Measurements from ENCODE around the gene HBE1. TPM values are rescaled to one million over a fixed set of nuclear protein-coding genes. Genes with fewer than 3 reads are reported as not detected.

Gene HBE1
- total and polyA plus RNA-seq, 2 of the 8 experiments (the other 6 are each of a cell fraction or from before 2014, with no cell fraction given) = 0.39 TPM; not detected in 1

GRCh38 chr11:5283086-5283485, 13.3 kb upstream of the HBE1 start:
- 0 out of 2 replicates have a peak, but pooled peaks cover 2% of the 10 kb centered on the region for H3K79me1 ChIP-seq (ENCODE audit: low read depth, low read length)
- no peak overlapping the region for H3K9ac ChIP-seq (replicated peaks in 1 of 4; ENCODE audit: extremely low read depth in 1 of 4, low read depth in 3 of 4, low read length in 3 of 4)
- no peak overlapping the region for H3K4me2 ChIP-seq (ENCODE audit: insufficient read depth in 1 of 2, low read depth in 2 of 2, low read length in 2 of 2)
- no peaks in the 10 kb centered on the region; a peak in 1 of 7 replicates for H3K4me1 ChIP-seq (replicated peaks in 1 of 4; ENCODE audit: control insufficient read depth in 3 of 4, insufficient read depth in 4 of 4, low read length in 3 of 4)
- H3K14ac ChIP-seq (ENCODE audit: insufficient read length) = no peak overlapping the region
- no peak overlapping the region for H2BK20ac ChIP-seq (ENCODE audit: low read length)
- H4K20me1 ChIP-seq (replicated peaks in 1 of 2; ENCODE audit: control insufficient read depth in 1 of 2, insufficient read depth in 2 of 2, low read length in 2 of 2) = no peaks in the 10 kb centered on the region
- H3K27ac ChIP-seq (ENCODE audit: low read depth, low read length) = no peak overlapping the region
- H3K9me3 ChIP-seq (ENCODE audit: insufficient read depth in 2 of 2, low read depth in 1 of 2, low read length in 1 of 2) = no peaks in the 10 kb centered on the region
- H2AK5ac ChIP-seq (ENCODE audit: low read depth, low read length) = no peak overlapping the region
- no peak overlapping the region for H3K23ac ChIP-seq (ENCODE audit: insufficient read length)
- no peaks in the 10 kb centered on the region for H3K27me3 ChIP-seq (replicated peaks in 1 of 4; ENCODE audit: control insufficient read depth in 3 of 4, extremely low read depth in 1 of 4, insufficient read depth in 3 of 4, low read length in 3 of 4)
- H2AFZ ChIP-seq (ENCODE audit: low read length) = no peak overlapping the region
- no peaks in the 10 kb centered on the region for H3K79me2 ChIP-seq (ENCODE audit: control insufficient read depth in 1 of 2, insufficient read depth in 2 of 2, low read length in 2 of 2)
- H3K23me2 ChIP-seq (ENCODE audit: low read depth, low read length) = no peaks in the 10 kb centered on the region
- no peak overlapping the region for H3K18ac ChIP-seq (ENCODE audit: extremely low read depth, low read length)
- H2BK5ac ChIP-seq (ENCODE audit: low read depth, low read length) = no peak overlapping the region
- CTCF ChIA-PET (ENCODE audit: partially characterized antibody) = interaction anchor here (8.6 kb wide), 1 partner anchor 7 kb away, joined by 48 read pairs; no protein-coding TSS in a partner anchor
- no peak for TF ChIP-seq RAD21 (IDR thresholded peaks at IDR 0.05 in 1 of 2, conservative IDR thresholded peaks at IDR 0.05 in 1 of 2; ENCODE audit: low read depth in 2 of 2, low read length in 2 of 2)
- no peak for TF ChIP-seq ATF3 (IDR thresholded peaks at IDR 0.05; ENCODE audit: insufficient read depth, low read depth, low read length)
- TF ChIP-seq SP1 (IDR thresholded peaks at IDR 0.05; ENCODE audit: low read depth, low read length) = no peak
- no peak for TF ChIP-seq BACH1 (IDR thresholded peaks at IDR 0.05; ENCODE audit: low read length)
- no peak for TF ChIP-seq CBX5 (IDR thresholded peaks at IDR 0.05; ENCODE audit: low read depth, low read length)
- H3K36me3 ChIP-seq (ENCODE audit: control insufficient read depth in 2 of 4, insufficient read depth in 4 of 4, low read length in 3 of 4) = no peaks in the 10 kb centered on the region
- POLR2A ChIA-PET (ENCODE audit: partially characterized antibody) = no interaction called here
- H4K8ac ChIP-seq (ENCODE audit: extremely low read depth, insufficient read depth, low read length) = no peak overlapping the region
- H4K91ac ChIP-seq (replicated peaks; ENCODE audit: insufficient read length, low read length) = no peak overlapping the region
- 87% methylated on average over 3 of the region's 3 CpGs; no CpG with 5 or more reads in 1 of the 2 experiments for WGBS, 2 experiments (ENCODE audit: extremely low coverage in 1 of 2, insufficient coverage in 1 of 2, insufficient read length in 1 of 2, insufficient replicate concordance in 2 of 2, low coverage in 1 of 2, low lambda C conversion rate in 2 of 2, missing lambda C conversion rate in 1 of 2)
- FAIRE-seq (no peak), DNase-seq (ENCODE audit: low read depth in 1 of 2, low spot score in 2 of 2) (no peak)
- H2BK15ac ChIP-seq (ENCODE audit: low read length) = no peak overlapping the region
- H4K5ac ChIP-seq (ENCODE audit: insufficient read length, low read depth, low read length) = no peak overlapping the region
- no peak overlapping the region for H2BK120ac ChIP-seq (replicated peaks; ENCODE audit: low read depth, low read length)
- H3K4me3 ChIP-seq (ENCODE audit: extremely low read depth in 1 of 4, insufficient read depth in 2 of 4, low read depth in 3 of 4, low read length in 4 of 4) = no peak overlapping the region
- H2BK12ac ChIP-seq (ENCODE audit: low read depth, low read length) = no peak overlapping the region
- no peak overlapping the region for H3K56ac ChIP-seq (replicated peaks; ENCODE audit: insufficient read length, low read depth, low read length)
- no peak overlapping the region for H3K4ac ChIP-seq (replicated peaks; ENCODE audit: insufficient read length, low read depth, low read length)

All from H1 (cell line).